ENCODE data around the gene FAM151A. TPM values are rescaled to one million over a fixed set of nuclear protein-coding genes. Genes with fewer than 3 reads are reported as not detected.

FAM151A gene
- total and polyA plus RNA-seq, 12 donors = 0.11 to 0.85 (median 0.20) TPM; not detected in 8

- Histone ChIP-seq H3K27ac (no peak overlapping the region), H3K9me3 (replicated peaks in 1 of 3) (no peaks in the 10 kb centered on the region), H3K36me3 (replicated peaks in 1 of 2) (no peaks in the 10 kb centered on the region), H3K4me3 (no peak overlapping the region), H3K27me3 (no peaks in the 10 kb centered on the region), H3K4me1 (replicated peaks in 1 of 2) (peaks cover 0 to 4% of the 10 kb centered on the region in 2 donors)
- TF ChIP-seq CTCF (IDR thresholded peaks at IDR 0.05) = no peak
- TF ChIP-seq POLR2A (IDR thresholded peaks at IDR 0.05) = no peak
- WGBS, 4 donors = 88 to 96% (median 92%) methylated on average over 16 to 19 of the region's 19 CpGs
- DNase-seq = no peak
- intact Hi-C loops (cut with DNase I) = no loop called here
Measured at GRCh38 chr1:54607821-54608565, 15.3 kb downstream of the FAM151A start.

- 84 to 97% (median 95%) methylated on average over 8 to 13 of the region's 13 CpGs; no CpG with 5 or more reads in 1 of the 4 donors for WGBS, 4 donors
- Histone ChIP-seq H3K4me1 (replicated peaks in 1 of 2) (peaks cover 0 to 4% of the 10 kb centered on the region in 2 donors), H3K4me3 (no peak overlapping the region), H3K27me3 (no peaks in the 10 kb centered on the region), H3K9me3 (replicated peaks in 1 of 3) (no peaks in the 10 kb centered on the region), H3K36me3 (replicated peaks in 1 of 2) (no peaks in the 10 kb centered on the region), H3K27ac (no peak overlapping the region)
- TF ChIP-seq CTCF (IDR thresholded peaks at IDR 0.05) = no peak
- no peak for TF ChIP-seq POLR2A (IDR thresholded peaks at IDR 0.05)
- intact Hi-C loops (cut with DNase I) = no loop called here
- no peak for DNase-seq
Measured at GRCh38 chr1:54606990-54607325, 16.4 kb downstream of the FAM151A start.

GRCh38 chr1:54606096-54606989, 17.0 kb downstream of the FAM151A start:
- H3K27ac ChIP-seq = no peak overlapping the region
- no peaks in the 10 kb centered on the region for H3K36me3 ChIP-seq (replicated peaks in 1 of 2)
- H3K27me3 ChIP-seq = no peaks in the 10 kb centered on the region
- no peak overlapping the region for H3K4me3 ChIP-seq
- TF ChIP-seq CTCF (IDR thresholded peaks at IDR 0.05) (no peak), POLR2A (IDR thresholded peaks at IDR 0.05) (no peak)
- H3K9me3 ChIP-seq (replicated peaks in 1 of 3) = no peaks in the 10 kb centered on the region
- no peak for DNase-seq
- H3K4me1 ChIP-seq (replicated peaks in 1 of 2) = peaks cover 0 to 4% of the 10 kb centered on the region in 2 donors
- WGBS, 4 donors = 87 to 92% (median 90%) methylated on average over 8 to 9 of the region's 9 CpGs
- intact Hi-C loops (cut with DNase I) = no loop called here

- WGBS, 4 donors = 82 to 91% (median 86%) methylated on average over 8 to 13 of the region's 13 CpGs
- no peak overlapping the region for H3K4me3 ChIP-seq
- H3K27ac ChIP-seq = no peak overlapping the region
- H3K4me1 ChIP-seq (replicated peaks in 1 of 2) = peaks cover 0 to 3% of the 10 kb centered on the region in 2 donors
- no peak for DNase-seq
- TF ChIP-seq POLR2A (IDR thresholded peaks at IDR 0.05) (no peak), CTCF (IDR thresholded peaks at IDR 0.05) (no peak)
- no peaks in the 10 kb centered on the region for H3K9me3 ChIP-seq (replicated peaks in 1 of 3)
- H3K27me3 ChIP-seq = no peaks in the 10 kb centered on the region
- no peaks in the 10 kb centered on the region for H3K36me3 ChIP-seq (replicated peaks in 1 of 2)
- intact Hi-C loops (cut with DNase I) = no loop called here
Measured at GRCh38 chr1:54604572-54605370, 18.6 kb downstream of the FAM151A start.

Measured in adrenal gland (tissue), 12 donors.